ENCODE measurements around the gene TMEM219. TPM values are rescaled to one million over a fixed set of nuclear protein-coding genes. Genes with fewer than 3 reads are reported as not detected.
A peak's percentile ranks its signal among the peaks of the same experiment; 100 is the strongest.
"Not testable (repeated sequence)": the region's sequence is repeated elsewhere in the genome, so short reads cannot be mapped to it uniquely, and the experiment has no call there.

The TMEM219 gene
- total RNA-seq, 2 donors from 2014 or later: 84.5 to 84.7 TPM

- no peak for ATAC-seq (replicated peaks in 1 of 2)
- Mint-ChIP-seq H3K27ac (peak overlapping the region; percentile 99), H3K36me3 (ENCODE audit: insufficient read depth in 2 of 2) (peaks cover 4 to 5% of the 10 kb centered on the region in 2 donors), H3K9me3 (no peaks in the 10 kb centered on the region), H3K27me3 (ENCODE audit: low read depth) (no peaks in the 10 kb centered on the region), H3K4me1 (ENCODE audit: low read depth) (peaks cover 46% of the 10 kb centered on the region), H3K4me3 (peak overlapping the region; percentile 96 to 99)
- no peak for DNase-seq
Measured at GRCh38 chr16:29926711-29927052, 35.2 kb upstream of the TMEM219 start.

DNA sequence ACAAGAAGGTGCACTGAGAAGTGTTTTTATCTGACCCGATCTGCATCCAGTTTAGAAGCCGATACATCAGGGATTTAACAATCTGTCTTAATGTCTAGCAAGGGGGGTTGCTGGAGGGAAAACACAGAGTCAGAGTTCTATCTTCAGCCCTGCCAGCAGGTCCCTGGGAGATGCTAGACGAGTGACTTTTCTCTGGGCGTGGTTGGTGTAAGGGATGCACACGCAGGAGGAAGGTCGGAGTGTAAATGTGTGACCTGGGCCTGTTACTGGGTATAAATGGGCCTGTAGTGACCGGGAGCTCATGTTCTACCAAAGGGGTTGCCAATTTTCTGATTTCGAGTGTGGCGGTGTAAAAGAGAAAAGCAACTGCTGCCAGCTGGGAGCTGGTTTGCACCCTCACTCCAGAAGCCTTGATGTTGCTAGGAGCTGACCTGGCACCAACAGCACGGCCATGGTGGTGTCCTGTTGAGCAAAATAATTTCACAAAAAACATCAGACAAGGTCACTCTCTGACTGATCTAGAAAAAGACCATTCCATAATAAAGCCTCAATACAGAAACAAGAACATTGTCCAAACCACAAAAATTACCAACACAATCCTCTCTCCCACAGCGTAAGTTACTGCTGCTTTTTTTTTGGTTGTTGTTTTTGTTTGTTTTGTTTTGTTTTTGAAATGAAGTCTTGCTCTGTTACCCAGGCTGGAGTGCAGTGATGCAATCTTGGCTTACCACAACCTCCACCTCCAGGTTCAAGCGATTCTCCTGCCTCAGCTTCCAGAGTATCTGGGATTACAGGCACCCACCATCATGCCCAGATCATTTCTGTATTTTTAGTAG, 34.6 kb upstream of the TMEM219 start:
- peaks cover 4 to 5% of the 10 kb centered on the region in 2 donors for H3K36me3 Mint-ChIP-seq (ENCODE audit: insufficient read depth in 2 of 2)
- H3K27ac Mint-ChIP-seq: no peak overlapping the region
- peaks cover 45% of the 10 kb centered on the region for H3K4me1 Mint-ChIP-seq (ENCODE audit: low read depth)
- no peak for ATAC-seq (replicated peaks in 1 of 2)
- H3K9me3 Mint-ChIP-seq: no peaks in the 10 kb centered on the region
- peak overlapping the region; percentile 96 to 99 for H3K4me3 Mint-ChIP-seq
- no peaks in the 10 kb centered on the region for H3K27me3 Mint-ChIP-seq (ENCODE audit: low read depth)
- DNase-seq: no peak

DNA sequence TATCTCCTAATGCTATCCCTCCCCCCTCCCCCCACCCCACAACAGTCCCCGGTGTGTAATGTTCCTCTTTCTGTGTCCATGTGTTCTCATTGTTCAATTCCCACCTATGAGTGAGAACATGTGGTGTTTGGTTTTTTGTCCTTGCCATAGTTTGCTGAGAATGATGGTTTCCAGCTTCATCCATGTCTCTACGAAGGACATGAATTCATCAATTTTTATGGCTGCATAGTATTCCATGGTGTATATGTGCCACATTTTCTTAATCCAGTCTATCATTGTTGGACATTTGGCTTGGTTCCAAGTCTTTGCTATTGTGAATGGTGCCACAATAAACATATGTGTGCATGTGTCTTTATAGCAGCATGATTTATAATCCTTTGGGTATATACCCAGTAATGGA, 30.1 kb upstream of the TMEM219 start:
- not testable (repeated sequence) for ATAC-seq (replicated peaks in 1 of 2); H3K27me3 Mint-ChIP-seq (ENCODE audit: low read depth); H3K36me3 Mint-ChIP-seq (ENCODE audit: insufficient read depth in 2 of 2); H3K4me3 Mint-ChIP-seq; DNase-seq; H3K9me3 Mint-ChIP-seq; H3K27ac Mint-ChIP-seq
- H3K4me1 Mint-ChIP-seq (ENCODE audit: low read depth): peaks cover 10% of the 10 kb centered on the region

DNA sequence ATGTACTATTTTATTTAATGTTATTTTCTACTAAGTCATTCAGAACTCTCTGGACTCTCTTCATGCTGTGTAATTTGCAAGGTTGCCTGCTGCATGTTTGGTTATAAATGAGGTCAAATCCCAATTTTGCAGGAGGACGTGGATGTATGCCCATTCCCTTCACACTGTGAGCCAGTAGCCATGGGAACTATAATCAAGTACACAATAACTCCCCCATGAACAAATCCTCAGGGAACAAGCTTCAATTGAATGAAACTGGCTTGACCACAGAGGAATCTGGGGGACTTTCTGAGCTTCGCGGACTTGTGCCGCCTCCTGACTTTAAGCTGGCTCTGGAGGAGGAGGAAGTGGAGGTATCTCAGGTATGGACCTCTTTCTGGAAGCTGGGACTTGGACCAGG, 21.2 kb upstream of the TMEM219 start:
- H3K27me3 Mint-ChIP-seq (ENCODE audit: low read depth): peaks cover 19% of the 10 kb centered on the region
- H3K9me3 Mint-ChIP-seq: no peaks in the 10 kb centered on the region
- no peak overlapping the region for H3K4me3 Mint-ChIP-seq
- no peaks in the 10 kb centered on the region for H3K36me3 Mint-ChIP-seq (ENCODE audit: insufficient read depth in 2 of 2)
- no peak for ATAC-seq (replicated peaks in 1 of 2)
- peaks cover 7% of the 10 kb centered on the region for H3K4me1 Mint-ChIP-seq (ENCODE audit: low read depth)
- H3K27ac Mint-ChIP-seq: no peak overlapping the region
- DNase-seq: no peak

DNA sequence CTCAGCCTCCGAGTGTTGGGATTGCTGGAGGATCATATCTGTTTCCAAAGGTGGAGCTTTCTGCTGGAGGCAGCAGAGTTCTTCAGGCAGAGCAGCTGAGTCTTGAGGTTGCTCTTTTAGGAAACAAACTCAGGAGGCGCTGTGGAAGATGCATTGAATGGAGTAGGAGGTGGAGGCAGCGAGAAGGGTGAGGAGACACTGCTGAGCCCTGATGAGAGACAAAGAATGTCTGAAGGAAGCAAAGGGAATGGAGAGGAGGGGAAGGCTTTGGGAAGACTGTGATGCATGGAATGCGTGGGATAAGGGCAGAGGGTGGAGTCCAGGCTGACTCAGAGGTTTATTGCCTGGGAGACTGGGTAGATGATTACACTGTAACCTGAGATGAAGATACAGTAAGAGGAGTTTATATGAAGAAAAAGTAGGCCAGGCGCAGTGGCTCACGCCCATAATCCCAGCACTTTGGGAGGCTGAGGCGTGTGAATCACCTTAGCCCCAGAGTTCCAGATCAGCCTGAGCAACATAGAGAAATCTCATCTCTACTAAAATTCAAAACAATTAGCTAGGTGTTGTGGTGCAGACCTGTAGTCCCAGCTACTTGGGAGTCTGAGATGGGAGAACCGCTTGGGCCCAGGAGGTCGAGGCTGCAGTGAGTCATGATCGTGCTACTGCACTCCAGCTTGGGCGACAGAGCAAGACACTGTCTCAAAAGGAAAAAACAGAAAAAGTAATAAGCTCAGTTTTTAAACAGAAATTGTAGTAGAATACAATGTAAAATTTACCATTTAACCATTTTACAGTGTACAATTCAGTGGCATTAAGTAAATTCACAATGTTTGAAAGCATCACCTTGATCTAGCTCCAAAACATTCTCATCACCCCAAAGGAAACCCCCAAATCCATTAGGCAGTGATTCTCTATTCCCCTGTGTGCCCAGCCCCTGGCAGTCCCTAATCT, 17.8 kb upstream of the TMEM219 start:
- Mint-ChIP-seq H3K27me3 (ENCODE audit: low read depth) (peaks cover 2% of the 10 kb centered on the region), H3K27ac (no peak overlapping the region), H3K9me3 (no peaks in the 10 kb centered on the region), H3K4me3 (no peak overlapping the region), H3K4me1 (ENCODE audit: low read depth) (peaks cover 7% of the 10 kb centered on the region), H3K36me3 (ENCODE audit: insufficient read depth in 2 of 2) (no peaks in the 10 kb centered on the region)
- no peak for ATAC-seq (replicated peaks in 1 of 2)
- no peak for DNase-seq

DNA sequence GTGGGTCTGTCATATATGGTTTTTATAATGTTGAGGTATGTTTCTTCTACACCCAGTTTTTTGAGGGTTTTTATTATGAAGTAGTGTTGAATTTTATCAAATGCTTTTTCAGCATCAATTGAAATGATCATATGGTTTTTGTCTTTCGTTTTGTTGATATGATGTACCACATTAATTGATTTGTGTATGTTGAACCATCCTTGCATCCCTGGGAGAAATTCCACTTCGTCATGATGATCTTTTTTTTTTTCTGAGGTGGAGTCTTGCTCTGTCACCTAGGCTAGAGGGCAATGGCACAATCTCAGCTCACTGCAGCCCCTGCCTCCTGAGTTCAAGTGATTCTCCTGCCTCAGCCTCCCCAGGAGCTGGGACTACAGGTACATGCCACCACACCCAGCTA, 14.0 kb upstream of the TMEM219 start:
- ATAC-seq (replicated peaks in 1 of 2) (no peak), DNase-seq (no peak)
- H3K4me1 Mint-ChIP-seq (ENCODE audit: low read depth): peaks cover 7% of the 10 kb centered on the region
- no peak overlapping the region for H3K27ac Mint-ChIP-seq
- H3K4me3 Mint-ChIP-seq: no peak overlapping the region
- H3K9me3 Mint-ChIP-seq: peaks cover 2 to 4% of the 10 kb centered on the region in 2 donors
- peaks cover 0 to 2% of the 10 kb centered on the region in 2 donors for H3K36me3 Mint-ChIP-seq (ENCODE audit: insufficient read depth in 2 of 2)
- H3K27me3 Mint-ChIP-seq (ENCODE audit: low read depth): no peaks in the 10 kb centered on the region

GRCh38 chr16:29950806-29951461, 10.9 kb upstream of the TMEM219 start:
- H3K27me3 Mint-ChIP-seq (ENCODE audit: low read depth): no peaks in the 10 kb centered on the region
- DNase-seq: no peak
- ATAC-seq (replicated peaks in 1 of 2): no peak
- no peak overlapping the region for H3K4me3 Mint-ChIP-seq
- H3K4me1 Mint-ChIP-seq (ENCODE audit: low read depth): no peaks in the 10 kb centered on the region
- H3K36me3 Mint-ChIP-seq (ENCODE audit: insufficient read depth in 2 of 2): peaks cover 0 to 2% of the 10 kb centered on the region in 2 donors
- no peak overlapping the region for H3K27ac Mint-ChIP-seq
- peaks cover 2 to 4% of the 10 kb centered on the region in 2 donors for H3K9me3 Mint-ChIP-seq

GRCh38 chr16:29951625-29952365, 10.1 kb upstream of the TMEM219 start:
- peaks cover 0 to 2% of the 10 kb centered on the region in 2 donors for H3K36me3 Mint-ChIP-seq (ENCODE audit: insufficient read depth in 2 of 2)
- ATAC-seq (replicated peaks in 1 of 2) (no peak), DNase-seq (no peak)
- H3K4me3 Mint-ChIP-seq: no peak overlapping the region
- H3K27ac Mint-ChIP-seq: no peak overlapping the region
- no peaks in the 10 kb centered on the region for H3K27me3 Mint-ChIP-seq (ENCODE audit: low read depth)
- H3K9me3 Mint-ChIP-seq: peaks cover 2 to 4% of the 10 kb centered on the region in 2 donors
- H3K4me1 Mint-ChIP-seq (ENCODE audit: low read depth): no peaks in the 10 kb centered on the region

GRCh38 chr16:29958756-29959155, 3.1 kb upstream of the TMEM219 start:
- Mint-ChIP-seq H3K4me3 (no peak overlapping the region), H3K27ac (no peak overlapping the region), H3K27me3 (ENCODE audit: low read depth) (no peaks in the 10 kb centered on the region), H3K4me1 (ENCODE audit: low read depth) (peaks cover 20% of the 10 kb centered on the region), H3K9me3 (no peaks in the 10 kb centered on the region), H3K36me3 (ENCODE audit: insufficient read depth in 2 of 2) (peaks cover 0 to 1% of the 10 kb centered on the region in 2 donors)
- no peak for DNase-seq
- ATAC-seq (replicated peaks in 1 of 2): no peak

DNA sequence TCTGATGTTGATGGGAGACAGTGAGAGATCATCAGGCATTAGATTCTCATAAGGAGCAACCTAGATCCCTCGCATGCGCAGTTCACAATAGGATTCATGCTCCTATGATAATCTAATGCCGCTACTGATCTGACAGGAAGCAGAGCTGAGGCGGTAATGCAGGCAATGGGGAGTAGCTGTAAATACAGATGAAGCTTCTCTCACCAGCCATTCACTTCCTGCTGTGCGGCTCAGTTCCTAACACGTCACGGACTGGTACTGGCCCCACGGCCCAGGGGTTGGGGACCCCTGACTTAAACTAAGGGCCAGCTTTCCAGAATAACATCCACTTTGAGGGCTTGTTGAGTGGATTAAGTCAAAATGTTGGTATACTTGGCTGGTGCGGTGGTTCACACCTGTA, 2.6 kb upstream of the TMEM219 start:
- no peak overlapping the region for H3K27ac Mint-ChIP-seq
- H3K36me3 Mint-ChIP-seq (ENCODE audit: insufficient read depth in 2 of 2): peaks cover 0 to 1% of the 10 kb centered on the region in 2 donors
- no peaks in the 10 kb centered on the region for H3K9me3 Mint-ChIP-seq
- no peak overlapping the region for H3K4me3 Mint-ChIP-seq
- H3K4me1 Mint-ChIP-seq (ENCODE audit: low read depth): peaks cover 20% of the 10 kb centered on the region
- DNase-seq: no peak
- no peaks in the 10 kb centered on the region for H3K27me3 Mint-ChIP-seq (ENCODE audit: low read depth)
- ATAC-seq (replicated peaks in 1 of 2): no peak

DNA sequence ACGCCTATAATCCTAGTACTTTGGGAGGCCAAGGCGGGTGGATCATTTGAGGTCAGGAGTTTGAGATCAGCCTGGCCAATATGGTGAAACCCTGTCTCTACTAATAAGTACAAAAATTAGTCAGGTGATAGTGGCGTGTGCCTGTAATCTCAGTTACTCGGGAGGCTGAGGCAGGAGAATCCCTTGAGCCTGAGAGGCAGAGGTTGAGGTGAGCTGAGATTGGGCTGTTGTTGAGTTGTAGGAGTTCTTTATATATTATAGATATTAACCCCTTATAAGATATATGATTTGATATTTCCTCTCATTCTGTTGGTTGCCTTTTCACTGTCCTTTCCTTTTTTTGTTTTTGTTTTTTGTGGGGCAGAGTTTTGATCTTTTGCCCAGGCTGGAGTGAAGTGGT, 2.1 kb upstream of the TMEM219 start:
- H3K4me3 Mint-ChIP-seq; ATAC-seq (replicated peaks in 1 of 2); H3K27ac Mint-ChIP-seq; H3K36me3 Mint-ChIP-seq (ENCODE audit: insufficient read depth in 2 of 2); DNase-seq; H3K9me3 Mint-ChIP-seq; H3K27me3 Mint-ChIP-seq (ENCODE audit: low read depth): not testable (repeated sequence)
- H3K4me1 Mint-ChIP-seq (ENCODE audit: low read depth): peaks cover 20% of the 10 kb centered on the region

DNA sequence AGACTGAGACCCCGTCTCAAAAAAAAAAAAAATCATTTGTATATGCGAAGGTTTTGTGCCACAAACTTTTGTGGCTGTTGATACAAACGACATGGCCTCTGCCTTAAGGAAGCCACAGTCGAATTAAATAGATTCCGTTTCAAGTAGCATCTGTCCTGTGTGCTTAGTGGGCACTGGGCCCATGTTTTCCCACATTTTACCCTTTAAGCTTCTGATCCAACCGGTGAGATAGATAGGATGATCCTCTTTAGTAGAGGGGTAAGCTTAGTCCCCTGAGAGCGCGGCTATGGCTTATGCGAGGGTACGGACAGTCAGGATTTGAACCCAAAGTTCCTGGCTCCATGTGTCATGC, 776 bp upstream of the TMEM219 start:
- ATAC-seq (replicated peaks in 1 of 2) (no peak), DNase-seq (no peak)
- Mint-ChIP-seq H3K36me3 (ENCODE audit: insufficient read depth in 2 of 2) (peaks cover 0 to 2% of the 10 kb centered on the region in 2 donors), H3K4me3 (peak overlapping the region; percentile 89 to 92), H3K27me3 (ENCODE audit: low read depth) (no peaks in the 10 kb centered on the region), H3K27ac (peak overlapping the region; percentile 84), H3K4me1 (ENCODE audit: low read depth) (peaks cover 20% of the 10 kb centered on the region), H3K9me3 (no peaks in the 10 kb centered on the region)
